Measurements from ENCODE around the gene DNAJC13.

DNAJC13 gene

DNA sequence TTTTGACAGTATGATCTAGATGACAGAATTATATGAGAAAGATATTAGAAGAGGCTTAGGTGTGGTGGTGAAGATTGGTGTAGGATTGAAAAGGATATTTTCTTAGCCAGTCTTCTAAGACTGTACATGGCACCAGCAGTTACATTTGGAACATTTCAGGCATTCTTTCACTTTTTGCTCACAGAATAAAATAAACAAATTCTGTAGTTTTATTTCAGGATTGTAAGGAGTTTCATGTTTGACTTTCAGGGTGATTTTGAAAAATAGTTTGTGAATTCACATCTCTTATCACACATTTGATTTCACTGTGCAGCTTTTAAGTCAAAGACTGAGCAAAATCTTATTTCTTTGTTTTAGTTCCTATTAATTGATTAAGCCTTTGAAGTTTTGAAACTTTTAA, 27.1 kb downstream of the DNAJC13 start:
- no peaks in the 10 kb centered on the region for H3K27me3 ChIP-seq (ENCODE audit: control insufficient read depth in 1 of 2, insufficient read depth in 2 of 2, low read length in 2 of 2)
- no peak overlapping the region for H3K4me3 ChIP-seq (ENCODE audit: low read depth in 1 of 2, low read length in 2 of 2)
- peaks cover 30% of the 10 kb centered on the region for H3K4me1 ChIP-seq (ENCODE audit: insufficient read depth, low read length)
- no peaks in the 10 kb centered on the region for H3K36me3 ChIP-seq (ENCODE audit: insufficient read depth, low read length)
- no peak overlapping the region for H3K9ac ChIP-seq (ENCODE audit: low read length)
- no peaks in the 10 kb centered on the region for H3K9me3 ChIP-seq (ENCODE audit: low read length)
- H3K27ac ChIP-seq (ENCODE audit: low read depth, low read length): no peak overlapping the region

DNA sequence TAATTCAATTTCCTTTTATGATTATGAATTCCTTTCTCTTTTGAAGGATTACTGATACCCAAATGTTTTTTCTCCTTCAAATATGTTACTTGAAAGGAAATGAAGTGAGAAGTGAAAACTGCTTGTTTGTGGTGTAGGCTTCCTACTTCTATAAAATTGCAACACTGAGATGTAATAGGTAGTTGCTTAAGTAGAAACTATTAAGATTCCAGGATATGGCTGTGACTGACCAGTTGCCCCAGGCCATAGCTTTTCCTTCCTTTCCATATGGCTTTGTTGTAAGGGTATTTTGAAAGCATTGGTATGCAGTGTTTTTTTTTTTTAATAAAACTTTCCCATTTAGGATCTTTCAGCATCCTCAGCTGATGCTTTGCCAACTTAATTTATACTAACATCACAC, 28.5 kb downstream of the DNAJC13 start:
- Histone ChIP-seq H3K36me3 (ENCODE audit: insufficient read depth, low read length) (peaks cover 2% of the 10 kb centered on the region), H3K9ac (ENCODE audit: low read length) (no peak overlapping the region), H3K9me3 (ENCODE audit: low read length) (no peaks in the 10 kb centered on the region), H3K4me1 (ENCODE audit: insufficient read depth, low read length) (peaks cover 32% of the 10 kb centered on the region), H3K4me3 (ENCODE audit: low read depth in 1 of 2, low read length in 2 of 2) (no peak overlapping the region), H3K27ac (ENCODE audit: low read depth, low read length) (no peak overlapping the region), H3K27me3 (ENCODE audit: control insufficient read depth in 1 of 2, insufficient read depth in 2 of 2, low read length in 2 of 2) (no peaks in the 10 kb centered on the region)

DNA sequence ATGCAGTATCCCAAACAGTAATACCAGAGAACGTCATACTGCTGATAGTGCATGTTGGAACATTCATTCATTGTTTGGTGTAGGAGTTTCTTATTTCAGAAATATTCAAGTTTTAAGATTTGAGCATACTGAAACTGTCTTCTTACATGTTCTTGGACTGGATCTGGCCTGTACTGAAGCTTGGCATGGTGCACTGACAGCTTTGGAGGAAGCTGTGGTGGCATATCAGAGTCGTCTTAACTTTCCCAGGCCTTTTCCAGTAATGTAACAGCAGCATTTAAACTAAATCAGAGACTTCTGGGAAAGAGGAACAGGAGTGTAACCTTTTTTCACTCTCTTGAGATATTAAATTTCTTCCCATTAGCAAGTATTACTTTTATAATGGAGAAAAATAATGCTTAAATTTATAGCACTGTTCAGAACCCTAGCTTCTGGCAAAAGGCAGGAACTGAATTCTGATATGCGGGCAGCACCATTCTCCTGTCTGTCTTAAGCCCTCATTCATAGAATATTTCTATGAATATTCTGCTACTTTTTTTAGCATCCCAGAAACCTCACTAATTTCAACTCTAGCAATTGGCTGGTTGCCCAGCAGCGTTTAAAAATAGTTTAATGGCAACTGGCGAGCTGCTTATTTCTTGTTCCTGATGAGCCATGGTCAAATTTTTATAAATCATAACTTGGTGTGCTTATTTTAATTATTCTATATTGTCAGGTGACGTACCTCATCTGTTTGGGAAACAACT, 31.1 kb downstream of the DNAJC13 start:
- Histone ChIP-seq H3K9ac (ENCODE audit: low read length) (no peak overlapping the region), H3K4me1 (ENCODE audit: insufficient read depth, low read length) (peaks cover 32% of the 10 kb centered on the region), H3K9me3 (ENCODE audit: low read length) (no peaks in the 10 kb centered on the region), H3K27me3 (ENCODE audit: control insufficient read depth in 1 of 2, insufficient read depth in 2 of 2, low read length in 2 of 2) (no peaks in the 10 kb centered on the region), H3K36me3 (ENCODE audit: insufficient read depth, low read length) (peaks cover 11% of the 10 kb centered on the region), H3K4me3 (ENCODE audit: low read depth in 1 of 2, low read length in 2 of 2) (no peak overlapping the region), H3K27ac (ENCODE audit: low read depth, low read length) (no peak overlapping the region)

DNA sequence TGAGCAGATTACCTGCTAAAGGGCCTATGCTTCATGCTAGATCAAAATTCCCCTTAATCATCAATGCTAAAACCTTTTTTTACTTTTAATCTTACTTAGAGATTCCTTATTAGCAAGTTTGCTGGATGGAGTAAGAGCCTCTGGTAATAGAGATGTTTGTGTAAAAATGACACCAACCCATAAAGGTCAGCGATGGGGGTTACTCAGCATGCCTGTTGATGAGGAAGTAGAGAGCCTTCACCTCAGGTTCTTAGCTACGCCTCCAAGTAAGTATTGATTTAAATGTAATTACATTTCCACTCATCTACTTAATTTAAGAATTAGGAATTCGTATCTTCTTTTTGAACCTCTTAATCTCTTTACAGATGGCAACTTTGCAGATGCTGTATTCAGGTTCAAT, 38.8 kb downstream of the DNAJC13 start:
- H3K4me1 ChIP-seq (ENCODE audit: insufficient read depth, low read length): no peaks in the 10 kb centered on the region
- no peak overlapping the region for H3K9ac ChIP-seq (ENCODE audit: low read length)
- no peak overlapping the region for H3K27ac ChIP-seq (ENCODE audit: low read depth, low read length)
- no peaks in the 10 kb centered on the region for H3K27me3 ChIP-seq (ENCODE audit: control insufficient read depth in 1 of 2, insufficient read depth in 2 of 2, low read length in 2 of 2)
- peaks cover 50% of the 10 kb centered on the region for H3K36me3 ChIP-seq (ENCODE audit: insufficient read depth, low read length)
- H3K4me3 ChIP-seq (ENCODE audit: low read depth in 1 of 2, low read length in 2 of 2): no peak overlapping the region
- H3K9me3 ChIP-seq (ENCODE audit: low read length): no peaks in the 10 kb centered on the region

DNA sequence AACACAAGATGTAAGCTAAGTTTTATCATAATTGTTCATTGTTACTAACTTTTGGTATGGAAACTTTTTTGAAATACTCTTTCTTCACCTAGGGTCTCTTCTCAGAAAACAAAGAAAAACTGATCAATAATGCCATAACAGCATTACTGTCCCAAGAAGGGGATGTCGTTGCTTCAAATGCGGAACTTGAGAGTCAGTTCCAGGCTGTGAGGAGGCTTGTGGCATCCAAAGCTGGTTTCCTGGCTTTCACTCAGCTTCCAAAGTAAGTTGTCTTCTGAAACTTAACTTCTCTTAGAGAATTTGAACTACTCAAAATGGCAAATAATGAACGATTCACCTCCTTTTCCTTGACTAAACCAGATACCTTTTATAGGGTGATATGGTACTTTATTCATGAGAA, 39.3 kb downstream of the DNAJC13 start:
- H3K4me1 ChIP-seq (ENCODE audit: insufficient read depth, low read length): no peaks in the 10 kb centered on the region
- H3K36me3 ChIP-seq (ENCODE audit: insufficient read depth, low read length): peaks cover 55% of the 10 kb centered on the region
- no peaks in the 10 kb centered on the region for H3K27me3 ChIP-seq (ENCODE audit: control insufficient read depth in 1 of 2, insufficient read depth in 2 of 2, low read length in 2 of 2)
- H3K4me3 ChIP-seq (ENCODE audit: low read depth in 1 of 2, low read length in 2 of 2): no peak overlapping the region
- H3K27ac ChIP-seq (ENCODE audit: low read depth, low read length): no peak overlapping the region
- no peak overlapping the region for H3K9ac ChIP-seq (ENCODE audit: low read length)
- H3K9me3 ChIP-seq (ENCODE audit: low read length): no peaks in the 10 kb centered on the region

DNA sequence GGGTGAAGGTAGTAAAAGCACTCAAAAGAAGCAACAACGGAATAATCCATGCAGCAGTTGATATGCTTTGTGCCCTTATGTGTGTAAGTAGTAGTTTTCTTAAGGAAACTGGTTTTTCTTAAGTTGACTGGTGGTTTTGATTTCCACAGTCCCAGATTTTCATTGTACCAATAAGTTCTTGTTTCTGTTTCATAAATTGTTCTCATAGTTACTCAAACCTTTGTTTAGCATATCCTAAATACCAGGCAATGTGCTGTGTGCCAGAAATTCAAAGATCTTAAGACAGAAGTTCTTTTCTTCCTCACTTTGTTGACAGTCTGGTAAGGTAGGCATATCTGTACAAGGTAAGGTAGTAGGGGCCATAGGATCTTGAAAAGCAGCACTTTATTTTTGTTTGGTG, 40.0 kb downstream of the DNAJC13 start:
- no peak overlapping the region for H3K4me3 ChIP-seq (ENCODE audit: low read depth in 1 of 2, low read length in 2 of 2)
- H3K36me3 ChIP-seq (ENCODE audit: insufficient read depth, low read length): peaks cover 55% of the 10 kb centered on the region
- no peak overlapping the region for H3K27ac ChIP-seq (ENCODE audit: low read depth, low read length)
- no peaks in the 10 kb centered on the region for H3K9me3 ChIP-seq (ENCODE audit: low read length)
- no peak overlapping the region for H3K9ac ChIP-seq (ENCODE audit: low read length)
- H3K4me1 ChIP-seq (ENCODE audit: insufficient read depth, low read length): no peaks in the 10 kb centered on the region
- H3K27me3 ChIP-seq (ENCODE audit: control insufficient read depth in 1 of 2, insufficient read depth in 2 of 2, low read length in 2 of 2): no peaks in the 10 kb centered on the region

DNA sequence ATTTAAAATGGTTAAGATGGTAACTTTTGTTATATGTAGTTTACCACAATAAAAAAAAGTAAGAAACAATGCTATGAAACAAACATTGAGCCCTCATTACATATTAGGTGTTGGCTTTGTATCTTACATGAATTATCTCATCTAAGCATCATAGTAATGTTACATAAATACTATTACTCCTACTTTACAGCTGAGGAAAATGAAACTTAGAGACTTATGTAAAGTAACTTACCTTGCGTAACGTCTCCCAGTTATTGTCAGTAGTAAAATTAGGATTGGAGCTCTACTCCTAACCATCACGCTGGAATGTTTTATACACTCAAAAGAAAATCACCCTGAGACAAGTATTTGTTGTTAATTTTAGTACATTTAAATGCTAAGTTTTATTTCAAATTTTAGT, 42.2 kb downstream of the DNAJC13 start:
- H3K27ac ChIP-seq (ENCODE audit: low read depth, low read length): no peak overlapping the region
- H3K9me3 ChIP-seq (ENCODE audit: low read length): no peaks in the 10 kb centered on the region
- H3K36me3 ChIP-seq (ENCODE audit: insufficient read depth, low read length): peaks cover 63% of the 10 kb centered on the region
- no peaks in the 10 kb centered on the region for H3K4me1 ChIP-seq (ENCODE audit: insufficient read depth, low read length)
- H3K4me3 ChIP-seq (ENCODE audit: low read depth in 1 of 2, low read length in 2 of 2): no peak overlapping the region
- H3K27me3 ChIP-seq (ENCODE audit: control insufficient read depth in 1 of 2, insufficient read depth in 2 of 2, low read length in 2 of 2): no peaks in the 10 kb centered on the region
- no peak overlapping the region for H3K9ac ChIP-seq (ENCODE audit: low read length)

DNA sequence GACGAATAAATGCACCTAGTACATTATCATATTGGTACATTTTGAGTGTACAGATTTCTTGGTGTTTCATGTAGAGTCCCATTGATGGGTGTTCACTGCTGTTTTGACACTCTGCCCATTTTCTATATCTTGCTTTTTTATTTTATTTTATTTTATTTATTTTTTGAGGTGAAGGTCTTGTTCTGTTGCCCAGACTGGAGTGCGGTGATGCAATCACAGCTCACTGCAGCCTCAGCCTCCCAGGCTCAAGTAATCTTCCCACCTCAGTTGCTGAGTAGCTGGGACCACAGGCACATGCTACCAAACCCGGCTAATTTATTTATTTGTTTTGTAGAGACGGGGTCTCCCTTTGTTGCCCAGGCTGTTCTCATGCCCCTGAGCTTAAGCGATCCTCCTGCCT, 44.2 kb downstream of the DNAJC13 start:
- Histone ChIP-seq H3K27ac (ENCODE audit: low read depth, low read length) (no peak overlapping the region), H3K9ac (ENCODE audit: low read length) (no peak overlapping the region), H3K4me3 (ENCODE audit: low read depth in 1 of 2, low read length in 2 of 2) (no peak overlapping the region), H3K4me1 (ENCODE audit: insufficient read depth, low read length) (no peaks in the 10 kb centered on the region), H3K36me3 (ENCODE audit: insufficient read depth, low read length) (peaks cover 52% of the 10 kb centered on the region), H3K9me3 (ENCODE audit: low read length) (no peaks in the 10 kb centered on the region), H3K27me3 (ENCODE audit: control insufficient read depth in 1 of 2, insufficient read depth in 2 of 2, low read length in 2 of 2) (no peaks in the 10 kb centered on the region)

DNA sequence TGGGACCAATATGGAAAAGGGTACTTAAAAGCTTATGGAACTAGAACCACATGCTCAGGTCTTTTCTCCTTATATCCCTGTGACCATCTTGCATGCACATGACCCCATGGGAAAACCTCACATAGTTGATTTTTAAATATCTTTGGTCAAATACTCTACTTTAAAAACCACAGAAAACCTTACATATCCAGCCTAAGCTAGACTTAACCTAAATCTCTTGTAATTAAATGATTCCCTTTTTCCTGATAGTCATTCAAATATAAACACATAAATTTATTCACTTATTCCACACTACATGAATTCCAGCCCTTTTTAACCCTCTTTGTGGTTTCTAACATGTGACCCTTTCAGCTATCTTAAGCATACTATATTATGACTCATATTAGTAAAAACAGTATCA, 46.8 kb downstream of the DNAJC13 start:
- Histone ChIP-seq H3K4me1 (ENCODE audit: insufficient read depth, low read length) (no peaks in the 10 kb centered on the region), H3K27me3 (ENCODE audit: control insufficient read depth in 1 of 2, insufficient read depth in 2 of 2, low read length in 2 of 2) (no peaks in the 10 kb centered on the region), H3K9ac (ENCODE audit: low read length) (no peak overlapping the region), H3K4me3 (ENCODE audit: low read depth in 1 of 2, low read length in 2 of 2) (no peak overlapping the region), H3K36me3 (ENCODE audit: insufficient read depth, low read length) (peaks cover 34% of the 10 kb centered on the region), H3K9me3 (ENCODE audit: low read length) (no peaks in the 10 kb centered on the region), H3K27ac (ENCODE audit: low read depth, low read length) (no peak overlapping the region)

DNA sequence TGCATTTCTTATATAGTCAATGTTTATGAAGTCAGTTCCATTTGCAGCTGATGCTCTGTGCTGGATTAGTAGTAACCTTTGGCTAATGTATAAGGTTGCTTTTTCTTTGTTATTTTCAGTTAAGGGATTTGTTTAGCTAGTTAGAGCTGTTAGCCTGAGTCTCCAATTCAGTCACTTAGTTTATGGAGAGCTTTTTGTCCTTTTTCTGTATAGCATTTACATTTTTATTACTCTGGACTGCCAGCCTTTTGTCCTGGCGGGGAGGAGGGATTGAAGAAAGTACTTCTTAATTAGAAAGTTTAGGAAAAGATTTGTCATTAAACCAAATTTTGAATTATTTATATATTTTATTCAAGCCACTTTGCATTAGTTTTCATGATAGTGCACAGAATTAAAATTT, 52.0 kb downstream of the DNAJC13 start:
- Histone ChIP-seq H3K9me3 (ENCODE audit: low read length) (no peaks in the 10 kb centered on the region), H3K27ac (ENCODE audit: low read depth, low read length) (no peak overlapping the region), H3K4me3 (ENCODE audit: low read depth in 1 of 2, low read length in 2 of 2) (no peak overlapping the region), H3K36me3 (ENCODE audit: insufficient read depth, low read length) (peaks cover 17% of the 10 kb centered on the region), H3K4me1 (ENCODE audit: insufficient read depth, low read length) (no peaks in the 10 kb centered on the region), H3K27me3 (ENCODE audit: control insufficient read depth in 1 of 2, insufficient read depth in 2 of 2, low read length in 2 of 2) (no peaks in the 10 kb centered on the region), H3K9ac (ENCODE audit: low read length) (no peak overlapping the region)

DNA sequence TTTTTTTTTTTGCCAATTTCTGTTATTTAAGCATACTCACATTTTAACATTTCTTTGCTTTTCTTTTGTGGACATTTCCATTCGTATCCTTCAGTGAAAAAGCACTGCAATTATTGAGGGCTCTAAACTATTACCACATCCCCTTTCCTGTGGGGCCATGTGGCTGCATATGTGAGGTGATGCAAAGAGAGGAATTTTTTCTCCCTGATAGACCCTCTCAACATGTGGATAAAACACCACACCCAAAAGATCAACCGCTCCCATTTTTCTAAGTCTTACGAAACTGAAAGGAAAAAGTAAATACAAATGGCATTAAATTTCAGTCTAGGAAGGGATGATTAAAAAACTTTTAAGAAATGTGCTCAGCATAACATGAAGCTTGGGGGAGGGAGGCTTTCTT, 68.8 kb downstream of the DNAJC13 start:
- Histone ChIP-seq H3K27me3 (ENCODE audit: control insufficient read depth in 1 of 2, insufficient read depth in 2 of 2, low read length in 2 of 2) (no peaks in the 10 kb centered on the region), H3K9me3 (ENCODE audit: low read length) (no peaks in the 10 kb centered on the region), H3K4me1 (ENCODE audit: insufficient read depth, low read length) (no peaks in the 10 kb centered on the region), H3K27ac (ENCODE audit: low read depth, low read length) (no peak overlapping the region), H3K4me3 (ENCODE audit: low read depth in 1 of 2, low read length in 2 of 2) (no peak overlapping the region), H3K9ac (ENCODE audit: low read length) (no peak overlapping the region), H3K36me3 (ENCODE audit: insufficient read depth, low read length) (peaks cover 48% of the 10 kb centered on the region)

DNA sequence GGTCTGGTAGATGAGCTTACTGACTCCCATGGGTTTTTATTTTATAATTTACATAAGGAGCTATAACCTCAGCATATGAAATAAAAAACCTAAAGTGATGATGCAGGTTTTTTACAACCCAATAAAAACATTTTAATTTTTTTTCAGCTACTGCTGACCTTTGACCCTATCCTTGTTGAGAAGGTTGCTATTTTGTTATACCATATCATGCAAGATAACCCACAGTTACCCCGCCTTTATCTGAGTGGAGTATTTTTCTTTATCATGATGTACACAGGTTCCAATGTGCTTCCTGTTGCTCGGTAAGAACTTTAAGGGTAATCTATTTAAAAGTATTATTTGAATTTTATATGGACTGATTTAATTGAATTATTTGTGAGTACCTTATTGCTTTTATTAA, 70.8 kb downstream of the DNAJC13 start:
- H3K4me3 ChIP-seq (ENCODE audit: low read depth in 1 of 2, low read length in 2 of 2): no peak overlapping the region
- peaks cover 48% of the 10 kb centered on the region for H3K36me3 ChIP-seq (ENCODE audit: insufficient read depth, low read length)
- H3K4me1 ChIP-seq (ENCODE audit: insufficient read depth, low read length): no peaks in the 10 kb centered on the region
- no peak overlapping the region for H3K27ac ChIP-seq (ENCODE audit: low read depth, low read length)
- H3K27me3 ChIP-seq (ENCODE audit: control insufficient read depth in 1 of 2, insufficient read depth in 2 of 2, low read length in 2 of 2): no peaks in the 10 kb centered on the region
- H3K9ac ChIP-seq (ENCODE audit: low read length): no peak overlapping the region
- no peaks in the 10 kb centered on the region for H3K9me3 ChIP-seq (ENCODE audit: low read length)

All from muscle layer of colon (tissue), 2 donors.